ENCODE data around the gene SP1.
"Not testable (repeated sequence)": the region's sequence is repeated elsewhere in the genome, so short reads cannot be mapped to it uniquely, and the experiment has no call there.

The SP1 gene

GRCh38 chr12:53388932-53389331, 9.0 kb downstream of the SP1 start:
- no peak for DNase-seq (ENCODE audit: low spot score)
- no peak for TF ChIP-seq CTCF (IDR thresholded peaks at IDR 0.05; ENCODE audit: extremely low read depth, insufficient read depth, missing control alignments)
- in situ Hi-C loops (cut with MboI; ENCODE audit: low pct_unique_long_range_greater_than_20kb, low sequenced_read_pairs, unreplicated experiment): no loop called here

- in situ Hi-C loops (cut with MboI; ENCODE audit: low pct_unique_long_range_greater_than_20kb, low sequenced_read_pairs, unreplicated experiment): no loop called here
- no peak for DNase-seq (ENCODE audit: low spot score)
- TF ChIP-seq CTCF (IDR thresholded peaks at IDR 0.05; ENCODE audit: extremely low read depth, insufficient read depth, missing control alignments): no peak
These were observed 9.7 kb downstream of the SP1 start for GRCh38 chr12:53389702-53390101.

GRCh38 chr12:53391724-53392123, 11.7 kb downstream of the SP1 start:
- in situ Hi-C loops (cut with MboI; ENCODE audit: low pct_unique_long_range_greater_than_20kb, low sequenced_read_pairs, unreplicated experiment): no loop called here
- DNase-seq (ENCODE audit: low spot score): no peak
- TF ChIP-seq CTCF (IDR thresholded peaks at IDR 0.05; ENCODE audit: extremely low read depth, insufficient read depth, missing control alignments): no peak

GRCh38 chr12:53399896-53400295, 19.9 kb downstream of the SP1 start:
- in situ Hi-C loops (cut with MboI; ENCODE audit: low pct_unique_long_range_greater_than_20kb, low sequenced_read_pairs, unreplicated experiment): no loop called here
- no peak for TF ChIP-seq CTCF (IDR thresholded peaks at IDR 0.05; ENCODE audit: extremely low read depth, insufficient read depth, missing control alignments)
- no peak for DNase-seq (ENCODE audit: low spot score)

- in situ Hi-C loops (cut with MboI; ENCODE audit: low pct_unique_long_range_greater_than_20kb, low sequenced_read_pairs, unreplicated experiment); DNase-seq (ENCODE audit: low spot score): not testable (repeated sequence)
These were observed 22.4 kb downstream of the SP1 start for GRCh38 chr12:53402351-53402750.

- DNase-seq (ENCODE audit: low spot score): no peak
- in situ Hi-C loops (cut with MboI; ENCODE audit: low pct_unique_long_range_greater_than_20kb, low sequenced_read_pairs, unreplicated experiment): no loop called here
- no peak for TF ChIP-seq CTCF (IDR thresholded peaks at IDR 0.05; ENCODE audit: extremely low read depth, insufficient read depth, missing control alignments)
These were observed 22.9 kb downstream of the SP1 start for GRCh38 chr12:53402871-53403270.

GRCh38 chr12:53410951-53411350, 31.0 kb downstream of the SP1 start:
- in situ Hi-C loops (cut with MboI; ENCODE audit: low pct_unique_long_range_greater_than_20kb, low sequenced_read_pairs, unreplicated experiment): no loop called here
- no peak for TF ChIP-seq CTCF (IDR thresholded peaks at IDR 0.05; ENCODE audit: extremely low read depth, insufficient read depth, missing control alignments)
- no peak for DNase-seq (ENCODE audit: low spot score)
